Measurements from ENCODE around the gene SERF2. TPM values are rescaled to one million over a fixed set of nuclear protein-coding genes. Genes with fewer than 3 reads are reported as not detected.
"Not testable (repeated sequence)": the region's sequence is repeated elsewhere in the genome, so short reads cannot be mapped to it uniquely, and the experiment has no call there.

Gene SERF2
- 845 TPM for total RNA-seq (ENCODE audit: unreplicated experiment)
- long read RNA-seq, transcript SERF2-216 (2 exons, 1,030 nt) = minor isoform, 6 of 741 reads
- long read RNA-seq, transcript SERF2-201 (3 exons, 1,537 nt) = major isoform, 670 of 741 reads
- long read RNA-seq, transcript SERF2-207 (2 exons, 582 nt) = minor isoform, 40 of 741 reads
- long read RNA-seq, transcript SERF2-204 (3 exons, 586 nt) = minor isoform, 5 of 741 reads
- long read RNA-seq, partial matches to known transcripts = 4 of 741 reads
- long read RNA-seq, other reads (novel, unspliced or antisense) = 7 of 741 reads

- Mint-ChIP-seq H3K27ac (ENCODE audit: unreplicated experiment) (peak within 1 kb of the TSS; percentile 98), H3K9me3 (ENCODE audit: unreplicated experiment) (no peaks in the 10 kb centered on the region), H3K36me3 (ENCODE audit: low read depth, unreplicated experiment) (peaks cover 42% of the 10 kb centered on the region), H3K4me3 (ENCODE audit: unreplicated experiment) (peak within 1 kb of the TSS; percentile 99), H3K27me3 (ENCODE audit: unreplicated experiment) (peaks cover 24% of the 10 kb centered on the region), H3K4me1 (ENCODE audit: unreplicated experiment) (peaks cover 38% of the 10 kb centered on the region)
- DNase-seq (ENCODE audit: low spot score) = peak; percentile 99
- no peak for TF ChIP-seq CTCF (IDR thresholded peaks at IDR 0.05; ENCODE audit: unreplicated experiment)
Measured at GRCh38 chr15:43791993-43792760, at the start of gene SERF2. TSS of gene SERF2 (plus strand) at chr15:43792320. CDS start at chr15:43792377, 57 bp downstream.

GRCh38 chr15:43746245-43746902 lies 45.7 kb upstream of the SERF2 start, which contains the start of gene PDIA3:
TSS of gene PDIA3 (plus strand) at chr15:43746438. CDS start at chr15:43746540, 102 bp downstream.
- not testable (repeated sequence) for H3K9me3 Mint-ChIP-seq (ENCODE audit: unreplicated experiment); H3K27me3 Mint-ChIP-seq (ENCODE audit: unreplicated experiment)
- H3K4me3 Mint-ChIP-seq (ENCODE audit: unreplicated experiment) = peak within 1 kb of the TSS; percentile 99
- peaks cover 15% of the 10 kb centered on the region for H3K4me1 Mint-ChIP-seq (ENCODE audit: unreplicated experiment)
- peak; percentile 96 for DNase-seq (ENCODE audit: low spot score)
- peak within 1 kb of the TSS; percentile 95 for H3K27ac Mint-ChIP-seq (ENCODE audit: unreplicated experiment)
- H3K36me3 Mint-ChIP-seq (ENCODE audit: low read depth, unreplicated experiment) = peaks cover 13% of the 10 kb centered on the region

GRCh38 chr15:43746903-43747309 lies 45.2 kb upstream of the SERF2 start:
- Mint-ChIP-seq H3K4me1 (ENCODE audit: unreplicated experiment) (peaks cover 19% of the 10 kb centered on the region), H3K36me3 (ENCODE audit: low read depth, unreplicated experiment) (peaks cover 13% of the 10 kb centered on the region), H3K27ac (ENCODE audit: unreplicated experiment) (peak overlapping the region; percentile 95), H3K4me3 (ENCODE audit: unreplicated experiment) (peak overlapping the region; percentile 99)
- not testable (repeated sequence) for H3K27me3 Mint-ChIP-seq (ENCODE audit: unreplicated experiment); H3K9me3 Mint-ChIP-seq (ENCODE audit: unreplicated experiment); DNase-seq (ENCODE audit: low spot score)

GRCh38 chr15:43748376-43748775 lies 43.7 kb upstream of the SERF2 start:
- H3K4me3 Mint-ChIP-seq (ENCODE audit: unreplicated experiment) = peak overlapping the region; percentile 99
- no peaks in the 10 kb centered on the region for H3K9me3 Mint-ChIP-seq (ENCODE audit: unreplicated experiment)
- H3K36me3 Mint-ChIP-seq (ENCODE audit: low read depth, unreplicated experiment) = peaks cover 13% of the 10 kb centered on the region
- DNase-seq (ENCODE audit: low spot score) = no peak
- H3K27me3 Mint-ChIP-seq (ENCODE audit: unreplicated experiment) = peaks cover 7% of the 10 kb centered on the region
- no peak overlapping the region for H3K27ac Mint-ChIP-seq (ENCODE audit: unreplicated experiment)
- H3K4me1 Mint-ChIP-seq (ENCODE audit: unreplicated experiment) = peaks cover 23% of the 10 kb centered on the region
- no peak for TF ChIP-seq CTCF (IDR thresholded peaks at IDR 0.05; ENCODE audit: unreplicated experiment)

- no peak overlapping the region for H3K27ac Mint-ChIP-seq (ENCODE audit: unreplicated experiment)
- H3K4me3 Mint-ChIP-seq (ENCODE audit: unreplicated experiment) = no peak overlapping the region
- peaks cover 18% of the 10 kb centered on the region for H3K36me3 Mint-ChIP-seq (ENCODE audit: low read depth, unreplicated experiment)
- no peak for TF ChIP-seq CTCF (IDR thresholded peaks at IDR 0.05; ENCODE audit: unreplicated experiment)
- H3K9me3 Mint-ChIP-seq (ENCODE audit: unreplicated experiment) = no peaks in the 10 kb centered on the region
- no peak for DNase-seq (ENCODE audit: low spot score)
- peaks cover 7% of the 10 kb centered on the region for H3K27me3 Mint-ChIP-seq (ENCODE audit: unreplicated experiment)
- H3K4me1 Mint-ChIP-seq (ENCODE audit: unreplicated experiment) = peaks cover 23% of the 10 kb centered on the region
Measured at GRCh38 chr15:43749690-43750345, 42.3 kb upstream of the SERF2 start.
